ENCODE data around the gene DCAF17. TPM values are rescaled to one million over a fixed set of nuclear protein-coding genes. Genes with fewer than 3 reads are reported as not detected.

Gene DCAF17
- total and polyA plus RNA-seq, 2 of the 13 experiments (the other 11 are each of a cell fraction or from before 2014, with no cell fraction given), result 13.7 to 30.0 TPM

DNA sequence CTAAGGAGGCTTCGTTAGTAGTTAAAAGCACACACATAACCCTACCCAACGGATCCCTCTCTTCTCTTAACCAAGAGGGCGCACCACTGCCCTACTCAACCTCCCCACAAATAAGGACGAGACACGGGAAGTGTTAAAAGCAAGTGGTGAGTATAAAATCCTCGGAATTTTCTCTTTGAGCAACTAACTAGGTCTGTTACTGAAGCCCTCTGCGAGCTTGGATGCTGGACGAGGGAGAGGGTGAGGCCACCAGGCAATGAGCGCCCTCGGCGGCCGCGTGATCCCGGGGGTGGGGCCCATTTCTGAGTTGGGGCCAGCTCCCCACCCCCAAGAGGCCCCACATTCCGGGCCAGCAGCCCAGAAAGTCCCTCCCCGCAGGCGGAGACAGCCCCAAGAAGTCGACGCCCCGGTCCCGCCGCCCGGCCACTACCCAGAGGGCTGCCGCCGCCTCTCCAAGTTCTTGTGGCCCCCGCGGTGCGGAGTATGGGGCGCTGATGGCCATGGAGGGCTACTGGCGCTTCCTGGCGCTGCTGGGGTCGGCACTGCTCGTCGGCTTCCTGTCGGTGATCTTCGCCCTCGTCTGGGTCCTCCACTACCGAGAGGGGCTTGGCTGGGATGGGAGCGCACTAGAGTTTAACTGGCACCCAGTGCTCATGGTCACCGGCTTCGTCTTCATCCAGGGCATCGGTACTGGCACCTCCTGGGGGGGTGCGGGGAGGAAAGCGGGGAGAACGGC lies 88.2 kb downstream of the DCAF17 start, which contains the start of gene CYBRD1:
Gene CYBRD1, plus strand, starts transcription at position 423 of the 736 bp plus-strand sequence. Its CDS starts 72 bp downstream, at position 495.
- Histone ChIP-seq H3K79me2 (ENCODE audit: insufficient read depth, low read length) (no peaks in the 10 kb centered on the region), H3K4me3 (replicated peaks in 1 of 3; ENCODE audit: insufficient read depth in 1 of 3, low read depth in 2 of 3, low read length in 3 of 3) (peak within 1 kb of the TSS; percentile 72 to 87 (median 73)), H3K4me1 (ENCODE audit: insufficient read depth, low read length) (peaks cover 20% of the 10 kb centered on the region), H3K36me3 (replicated peaks in 1 of 2; ENCODE audit: control insufficient read depth in 1 of 2, insufficient read depth in 2 of 2, low read length in 2 of 2) (no peaks in the 10 kb centered on the region), H3K9me3 (ENCODE audit: low read length) (no peaks in the 10 kb centered on the region), H3K27me3 (ENCODE audit: control insufficient read depth in 1 of 2, insufficient read depth in 2 of 2, low read length in 2 of 2) (peaks cover 7 to 64% of the 10 kb centered on the region in 2 experiments; a peak in 3 of 5 replicates), H2AFZ (ENCODE audit: low read length) (no peak within 1 kb of the TSS), H3K9ac (ENCODE audit: insufficient read depth, low read depth, low read length) (peak within 1 kb of the TSS; percentile 38; the same call in 1 of the 2 replicates), H3K27ac (ENCODE audit: extremely low read length, insufficient read depth, low read length) (no peak within 1 kb of the TSS), H4K20me1 (ENCODE audit: insufficient read depth, low read length) (no peaks in the 10 kb centered on the region), H3K4me2 (ENCODE audit: low read depth, low read length) (peak within 1 kb of the TSS; percentile 99)
- BruUV-seq (replicated peaks), result no TSS peak
- POLR2A ChIA-PET, result no interaction called here
- ATAC-seq (peak; percentile 55), DNase-seq (ENCODE audit: low spot score) (no peak), FAIRE-seq (no peak)
- in situ Hi-C loops (cut with HindIII; ENCODE audit: extremely low pct_ligation_motif_present, low pct_unique_long_range_greater_than_20kb), result no loop called here
- 1% methylated on average over 29 of the region's 45 CpGs for WGBS (ENCODE audit: low lambda C conversion rate)
- intact Hi-C loops (cut with micrococcal nuclease; ENCODE audit: unreplicated experiment), result no loop called here
- CTCF ChIA-PET (ENCODE audit: low intra/inter-chr PET ratio, low total read pairs), result no interaction called here
- TF ChIP-seq RFXANK (CRISPR knock-in tag; IDR thresholded peaks at IDR 0.05) (no peak), CCDC6 (CRISPR knock-in tag; IDR thresholded peaks at IDR 0.05) (no peak), PPARG (CRISPR knock-in tag; conservative IDR thresholded peaks at IDR 0.05) (no peak), PAWR (CRISPR knock-in tag; IDR thresholded peaks at IDR 0.05; ENCODE audit: borderline replicate concordance) (no peak), ZNF552 (CRISPR knock-in tag; IDR thresholded peaks at IDR 0.05; ENCODE audit: borderline replicate concordance) (no peak), SOX5 (CRISPR knock-in tag; IDR thresholded peaks at IDR 0.05; ENCODE audit: borderline replicate concordance) (no peak), HOXD1 (CRISPR knock-in tag; IDR thresholded peaks at IDR 0.05) (no peak), ZNF20 (CRISPR knock-in tag; IDR thresholded peaks at IDR 0.05) (no peak), PLRG1 (conservative IDR thresholded peaks at IDR 0.05) (no peak), HNRNPLL (IDR thresholded peaks at IDR 0.05; ENCODE audit: low read depth, low read length, poor library complexity, severe bottlenecking) (peak; percentile 4), CBFB (CRISPR knock-in tag; IDR thresholded peaks at IDR 0.05) (no peak), MXD4 (CRISPR knock-in tag; IDR thresholded peaks at IDR 0.05) (no peak), SOX13 (IDR thresholded peaks at IDR 0.05) (no peak), SOX13 (CRISPR knock-in tag; conservative IDR thresholded peaks at IDR 0.05 in 1 of 2, IDR thresholded peaks at IDR 0.05 in 1 of 2) (no peak), ARHGAP35 (CRISPR knock-in tag; IDR thresholded peaks at IDR 0.05; ENCODE audit: borderline replicate concordance) (peak; percentile 6; the same call in 1 of the 2 replicates), HMG20A (CRISPR knock-in tag; IDR thresholded peaks at IDR 0.05; ENCODE audit: borderline replicate concordance) (no peak), ATM (IDR thresholded peaks at IDR 0.05; ENCODE audit: borderline replicate concordance) (no peak)
- TF ChIP-seq, protein P1, sequence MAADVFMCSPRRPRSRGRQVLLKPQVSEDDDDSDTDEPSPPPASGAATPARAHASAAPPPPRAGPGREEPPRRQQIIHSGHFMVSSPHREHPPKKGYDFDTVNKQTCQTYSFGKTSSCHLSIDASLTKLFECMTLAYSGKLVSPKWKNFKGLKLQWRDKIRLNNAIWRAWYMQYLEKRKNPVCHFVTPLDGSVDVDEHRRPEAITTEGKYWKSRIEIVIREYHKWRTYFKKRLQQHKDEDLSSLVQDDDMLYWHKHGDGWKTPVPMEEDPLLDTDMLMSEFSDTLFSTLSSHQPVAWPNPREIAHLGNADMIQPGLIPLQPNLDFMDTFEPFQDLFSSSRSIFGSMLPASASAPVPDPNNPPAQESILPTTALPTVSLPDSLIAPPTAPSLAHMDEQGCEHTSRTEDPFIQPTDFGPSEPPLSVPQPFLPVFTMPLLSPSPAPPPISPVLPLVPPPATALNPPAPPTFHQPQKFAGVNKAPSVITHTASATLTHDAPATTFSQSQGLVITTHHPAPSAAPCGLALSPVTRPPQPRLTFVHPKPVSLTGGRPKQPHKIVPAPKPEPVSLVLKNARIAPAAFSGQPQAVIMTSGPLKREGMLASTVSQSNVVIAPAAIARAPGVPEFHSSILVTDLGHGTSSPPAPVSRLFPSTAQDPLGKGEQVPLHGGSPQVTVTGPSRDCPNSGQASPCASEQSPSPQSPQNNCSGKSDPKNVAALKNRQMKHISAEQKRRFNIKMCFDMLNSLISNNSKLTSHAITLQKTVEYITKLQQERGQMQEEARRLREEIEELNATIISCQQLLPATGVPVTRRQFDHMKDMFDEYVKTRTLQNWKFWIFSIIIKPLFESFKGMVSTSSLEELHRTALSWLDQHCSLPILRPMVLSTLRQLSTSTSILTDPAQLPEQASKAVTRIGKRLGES (CRISPR knock-in tag; IDR thresholded peaks at IDR 0.05; ENCODE audit: borderline replicate concordance), result no peak
- TF ChIP-seq, protein P2, sequence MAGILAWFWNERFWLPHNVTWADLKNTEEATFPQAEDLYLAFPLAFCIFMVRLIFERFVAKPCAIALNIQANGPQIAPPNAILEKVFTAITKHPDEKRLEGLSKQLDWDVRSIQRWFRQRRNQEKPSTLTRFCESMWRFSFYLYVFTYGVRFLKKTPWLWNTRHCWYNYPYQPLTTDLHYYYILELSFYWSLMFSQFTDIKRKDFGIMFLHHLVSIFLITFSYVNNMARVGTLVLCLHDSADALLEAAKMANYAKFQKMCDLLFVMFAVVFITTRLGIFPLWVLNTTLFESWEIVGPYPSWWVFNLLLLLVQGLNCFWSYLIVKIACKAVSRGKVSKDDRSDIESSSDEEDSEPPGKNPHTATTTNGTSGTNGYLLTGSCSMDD (CRISPR knock-in tag; IDR thresholded peaks at IDR 0.05), result no peak
- TF ChIP-seq, protein P3, sequence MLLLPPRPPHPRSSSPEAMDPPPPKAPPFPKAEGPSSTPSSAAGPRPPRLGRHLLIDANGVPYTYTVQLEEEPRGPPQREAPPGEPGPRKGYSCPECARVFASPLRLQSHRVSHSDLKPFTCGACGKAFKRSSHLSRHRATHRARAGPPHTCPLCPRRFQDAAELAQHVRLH (CRISPR knock-in tag; IDR thresholded peaks at IDR 0.05; ENCODE audit: borderline replicate concordance, low read depth), result no peak
- TF ChIP-seq, protein P4, sequence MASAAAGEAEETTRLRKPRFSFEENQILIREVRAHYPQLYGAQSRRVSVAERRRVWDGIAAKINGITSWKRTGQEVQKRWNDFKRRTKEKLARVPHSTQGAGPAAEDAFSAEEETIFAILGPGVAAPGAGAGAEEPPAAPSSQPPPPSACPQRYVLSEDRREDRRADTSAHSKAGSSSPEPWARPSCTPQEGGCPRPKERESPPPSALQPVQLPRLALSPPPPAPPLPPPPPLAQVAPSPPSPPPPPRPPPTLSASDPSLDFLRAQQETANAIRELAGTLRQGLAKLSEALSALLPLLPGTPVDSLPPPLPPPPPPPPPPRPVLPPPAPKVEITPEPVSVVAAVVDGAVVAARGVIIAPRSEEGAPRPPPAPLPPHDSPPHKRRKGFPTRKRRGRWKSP (CRISPR knock-in tag; IDR thresholded peaks at IDR 0.05), result 0 out of 2 replicates have a peak, but pooled peaks have one; percentile 34
